NCI-H2196 (cell line): ENCODE data around the gene SNX30.

Experiments
- DNase-seq: peaks from one replicate; lab custom pipeline; 2025; ENCODE audit not compliant: unreplicated experiment; lab: John Stamatoyannopoulos, UW

The SNX30 gene

GRCh38 chr9:112856200-112856599 is 105.6 kb downstream of the SNX30 start:
- DNase-seq = no peak

- DNase-seq = no peak
These were observed 106.3 kb downstream of the SNX30 start for GRCh38 chr9:112856843-112857242.

- DNase-seq = no peak
These were observed 107.4 kb downstream of the SNX30 start for GRCh38 chr9:112858005-112858404.

- DNase-seq = no peak
These were observed 108.1 kb downstream of the SNX30 start for GRCh38 chr9:112858625-112859147.

- DNase-seq = no peak
These were observed 109.9 kb downstream of the SNX30 start for GRCh38 chr9:112860451-112860850.

- DNase-seq = no peak
These were observed 110.6 kb downstream of the SNX30 start for GRCh38 chr9:112861155-112861554.

GRCh38 chr9:112861638-112862555 is 111.3 kb downstream of the SNX30 start:
- DNase-seq = no peak

- no peak for DNase-seq
These were observed 112.7 kb downstream of the SNX30 start for GRCh38 chr9:112863214-112863613.

- DNase-seq = no peak
These were observed 113.2 kb downstream of the SNX30 start for GRCh38 chr9:112863746-112864145.

- DNase-seq = no peak
These were observed 113.8 kb downstream of the SNX30 start for GRCh38 chr9:112864403-112864802.

- no peak for DNase-seq
These were observed 114.4 kb downstream of the SNX30 start for GRCh38 chr9:112864982-112865381.

- DNase-seq = no peak
These were observed 116.2 kb downstream of the SNX30 start for GRCh38 chr9:112866662-112867274.

GRCh38 chr9:112867275-112867991 is 116.9 kb downstream of the SNX30 start:
- no peak for DNase-seq

- no peak for DNase-seq
These were observed 117.9 kb downstream of the SNX30 start for GRCh38 chr9:112868461-112868860.

GRCh38 chr9:112869041-112869529 is 118.5 kb downstream of the SNX30 start:
- no peak for DNase-seq

GRCh38 chr9:112869917-112870316 is 119.4 kb downstream of the SNX30 start:
- no peak for DNase-seq

- DNase-seq = no peak
These were observed 120.0 kb downstream of the SNX30 start for GRCh38 chr9:112870556-112870955.

GRCh38 chr9:112872019-112872418 is 121.5 kb downstream of the SNX30 start:
- DNase-seq = no peak

GRCh38 chr9:112873773-112874405 is 123.3 kb downstream of the SNX30 start:
- DNase-seq = no peak

- no peak for DNase-seq
These were observed 128.2 kb downstream of the SNX30 start for GRCh38 chr9:112878752-112879151.

- DNase-seq = no peak
These were observed 130.1 kb downstream of the SNX30 start for GRCh38 chr9:112880650-112881049.
